Heart left ventricle (tissue), 16 donors: ENCODE results near the gene SLIT1. TPM values are rescaled to one million over a fixed set of nuclear protein-coding genes. Genes with fewer than 3 reads are reported as not detected.

Experiments
- ATAC-seq, 4 donors: fragments of 200-7000 bp; cut with Tn5 transposase; one replicate each; pipeline ENCODE4 v1.9.1; 2020 to 2022; ENCODE audit warnings: moderate library complexity in 4 of 4, mild to moderate bottlenecking in 3 of 4, moderate number of reproducible peaks in 1 of 4
- DNase-seq, 5 donors: peaks; one replicate each; pipeline ENCODE4 v3.0.0-alpha.2; 2020
- H3K27ac ChIP-seq, 12 donors: fragments of 200-600 bp; sonication (generic) in 4 of 12; one replicate each; pipeline versions ENCODE4 v1.5.0 to v1.8.0; 2016 to 2022; ENCODE audit warnings: mild to moderate bottlenecking in 2 of 12
- H3K27me3 ChIP-seq, 9 donors: fragments of 200-600 bp; sonication (generic) in 2 of 9; one replicate each; pipeline versions ENCODE4 v1.5.1 to v1.8.0; 2016 to 2022; ENCODE audit warnings: mild to moderate bottlenecking in 3 of 9
- H3K36me3 ChIP-seq, 9 donors: fragments of 200-600 bp; sonication (generic) in 2 of 9; one replicate each; pipeline versions ENCODE4 v1.5.0 to v1.8.0; 2018 to 2022; ENCODE audit warnings: mild to moderate bottlenecking in 2 of 9
- H3K4me1 ChIP-seq, 12 donors: fragments of 200-600 bp; sonication (generic) in 4 of 12; one replicate each; pipeline versions ENCODE4 v1.5.0 to v1.8.0; 2016 to 2022; ENCODE audit warnings: mild to moderate bottlenecking in 3 of 12
- H3K4me3 ChIP-seq, 12 donors: fragments of 200-600 bp; sonication (generic) in 4 of 12; one replicate each; pipeline versions ENCODE4 v1.5.0 to v1.8.0; 2017 to 2022; ENCODE audit warnings: mild to moderate bottlenecking in 9 of 12, moderate library complexity in 4 of 12
- H3K9me3 ChIP-seq, 12 donors: fragments of 200-600 bp; sonication (generic) in 4 of 12; one replicate each; pipeline versions ENCODE4 v1.5.0 to v1.8.0; 2016 to 2022; ENCODE audit warnings: mild to moderate bottlenecking in 1 of 12
- POLR2A ChIP-seq, 2 donors: fragments of 450-650 bp; IDR thresholded peaks; one replicate each; pipeline ENCODE4 v1.6.1; 2017; ENCODE audit warnings: antibody characterized with exemption in 2 of 2, mild to moderate bottlenecking in 2 of 2, moderate library complexity in 2 of 2
- WGBS, 4 donors: extraction: QIAGEN DNeasy Blood & Tissue Kit in 2 of 4; methylation state at CpG; one replicate each; pipeline versions ENCODE4 v1.1.5 to v1.1.7; 2013 to 2018; 5-methylcytosine and 5-hydroxymethylcytosine counted together
- intact Hi-C, 10 donors: fragments of 100-400 bp; cut with DNase I; formaldehyde crosslinking; loops; one replicate each; pipeline versions ENCODE4 v1.11.1 to v1.14.2; 2022
- polyA plus RNA-seq, 2 donors: library from polyadenylated mRNA; stranded (reverse); fragments of 200-250 nt; gene quantifications; one replicate each; pipeline ENCODE4 v1.2.3, GENCODE V29; 2013
- total RNA-seq, 9 donors: library from RNA; depleted of rRNA in 2 of 9; stranded (reverse); fragments of >200 nt in 2 of 9; fragmentation: NEBNext Ultra II Directional in 3 of 9; extraction: Animal tissue kit (Norgen Biotek cat#: 25700) in 3 of 9; gene quantifications; one replicate each; pipeline versions ENCODE4 v1.1.0 to v1.2.4, GENCODE V29; 2016 to 2023
- TF ChIP-seq, protein P1 (sequence below), 12 donors: fragments of 200-600 bp; sonication (generic) in 4 of 12; IDR thresholded peaks; one replicate each; pipeline versions ENCODE4 v1.5.0 to v1.8.0; 2018 to 2022; ENCODE audit warnings: antibody characterized with exemption in 12 of 12, mild to moderate bottlenecking in 5 of 12
- donor health status: ischemic (EF 13 %, LVEDD 7.1; RV severe dilation, severe dysfunction).
- donor health status: healthy with polysubstance abuse.
- donor health status: DM: no; HTN: yes; CAD: no.
- donor health status: DM: no; HTN: no; CAD: no.
- donor health status: ischemic (EF 25% LVEDD 6.9; RV normal size, moderate dysfunction).
- donor health status: ischemic (EF 25% LVEDD 5.7; RV mildly dilated, moderate dysfunction).
- donor health status: healthy.
- donor health status: DM: yes; HTN: yes; CAD: no.
- donor health status: ischemic (EF 35%, LVEDD 5.7; RV mildly dilated, moderate dysfunction).
- donor health status: nonischemic (EF 11% LVEDD 7.7; RV severe dilation, severe dysfunction).
- donor health status: DM: yes; HTN: yes; CAD: no.
- donor health status: PGD.
- donor health status: ischemic (EF 29% LVEDD 5.4; RV normal size, mild dysfunction).
- donor health status: nonischemic (EF 23%, LVEDD 6.1; RV moderate dilation, normal function).

The SLIT1 gene
- total and polyA plus RNA-seq, 11 donors, result 0.04 to 0.61 (median 0.12) TPM

- no peaks in the 10 kb centered on the region for H3K9me3 ChIP-seq
- H3K36me3 ChIP-seq, result no peaks in the 10 kb centered on the region
- H3K4me1 ChIP-seq, result peaks cover 0 to 36% (median 20%) of the 10 kb centered on the region in 12 donors
- DNase-seq (peak in 4 of 5 donors; percentile 69 to 79 (median 73)), ATAC-seq (peak; percentile 84 to 91 (median 88))
- peak overlapping the region; percentile 61 to 94 (median 86) for H3K27ac ChIP-seq
- H3K27me3 ChIP-seq, result no peaks in the 10 kb centered on the region
- intact Hi-C loops, result loop anchor here in 8 of 10 donors (5.0 to 10.0 kb wide), 8 partner anchors 103 to 646 kb away; partner anchors contain the start of gene LCOR (in 7 of the 8)
- 24 to 44% (median 42%) methylated on average over 21 to 25 of the region's 25 CpGs for WGBS, 4 donors
- H3K4me3 ChIP-seq, result no peak overlapping the region
- no peak for TF ChIP-seq POLR2A (IDR thresholded peaks at IDR 0.05)
- TF ChIP-seq, protein P1, sequence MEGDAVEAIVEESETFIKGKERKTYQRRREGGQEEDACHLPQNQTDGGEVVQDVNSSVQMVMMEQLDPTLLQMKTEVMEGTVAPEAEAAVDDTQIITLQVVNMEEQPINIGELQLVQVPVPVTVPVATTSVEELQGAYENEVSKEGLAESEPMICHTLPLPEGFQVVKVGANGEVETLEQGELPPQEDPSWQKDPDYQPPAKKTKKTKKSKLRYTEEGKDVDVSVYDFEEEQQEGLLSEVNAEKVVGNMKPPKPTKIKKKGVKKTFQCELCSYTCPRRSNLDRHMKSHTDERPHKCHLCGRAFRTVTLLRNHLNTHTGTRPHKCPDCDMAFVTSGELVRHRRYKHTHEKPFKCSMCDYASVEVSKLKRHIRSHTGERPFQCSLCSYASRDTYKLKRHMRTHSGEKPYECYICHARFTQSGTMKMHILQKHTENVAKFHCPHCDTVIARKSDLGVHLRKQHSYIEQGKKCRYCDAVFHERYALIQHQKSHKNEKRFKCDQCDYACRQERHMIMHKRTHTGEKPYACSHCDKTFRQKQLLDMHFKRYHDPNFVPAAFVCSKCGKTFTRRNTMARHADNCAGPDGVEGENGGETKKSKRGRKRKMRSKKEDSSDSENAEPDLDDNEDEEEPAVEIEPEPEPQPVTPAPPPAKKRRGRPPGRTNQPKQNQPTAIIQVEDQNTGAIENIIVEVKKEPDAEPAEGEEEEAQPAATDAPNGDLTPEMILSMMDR (IDR thresholded peaks at IDR 0.05), result no peak
These were observed 165.0 kb downstream of the SLIT1 start for GRCh38 chr10:97020452-97021400.

DNA sequence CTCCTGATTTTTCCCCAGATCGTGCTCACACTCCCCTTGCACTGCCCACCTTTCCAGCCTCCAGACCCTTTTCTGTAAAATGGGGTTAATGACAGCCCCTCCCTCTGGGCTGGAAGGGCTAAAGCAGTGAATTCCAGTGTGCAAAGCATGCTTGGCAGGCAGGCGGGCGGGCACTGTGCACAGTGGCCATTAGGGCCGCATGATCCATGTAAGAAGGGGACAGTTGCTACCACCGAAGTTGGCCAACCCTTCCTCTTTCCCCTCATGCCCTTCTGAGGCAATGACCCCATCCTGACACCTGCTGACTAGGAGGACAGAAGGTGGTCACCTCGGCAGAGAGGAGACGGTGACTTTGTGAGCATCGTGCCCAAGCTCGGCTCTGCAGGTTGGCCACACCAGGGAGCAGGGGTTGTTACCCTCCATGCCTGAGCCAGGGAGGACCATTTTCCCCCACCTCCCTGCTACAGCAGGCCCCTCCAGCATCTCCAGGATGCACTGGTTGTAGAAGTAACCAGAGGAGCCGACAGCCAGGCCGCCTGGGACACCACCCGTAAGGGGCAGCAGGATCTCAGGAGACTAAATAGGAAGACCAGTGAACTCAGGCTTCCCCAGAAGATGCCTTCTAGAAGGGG is 166.4 kb downstream of the SLIT1 start:
- no peak overlapping the region for H3K27ac ChIP-seq
- no peaks in the 10 kb centered on the region for H3K36me3 ChIP-seq
- peaks cover 0 to 30% (median 17%) of the 10 kb centered on the region in 12 donors for H3K4me1 ChIP-seq
- intact Hi-C loops, result no loop called here
- no peak overlapping the region for H3K4me3 ChIP-seq
- ATAC-seq (no peak), DNase-seq (no peak)
- H3K9me3 ChIP-seq, result no peaks in the 10 kb centered on the region
- no peak for TF ChIP-seq POLR2A (IDR thresholded peaks at IDR 0.05)
- TF ChIP-seq, protein P1 (IDR thresholded peaks at IDR 0.05), result no peak
- H3K27me3 ChIP-seq, result no peaks in the 10 kb centered on the region
- WGBS, 4 donors, result 90 to 96% (median 91%) methylated on average over 8 to 12 of the region's 12 CpGs

DNA sequence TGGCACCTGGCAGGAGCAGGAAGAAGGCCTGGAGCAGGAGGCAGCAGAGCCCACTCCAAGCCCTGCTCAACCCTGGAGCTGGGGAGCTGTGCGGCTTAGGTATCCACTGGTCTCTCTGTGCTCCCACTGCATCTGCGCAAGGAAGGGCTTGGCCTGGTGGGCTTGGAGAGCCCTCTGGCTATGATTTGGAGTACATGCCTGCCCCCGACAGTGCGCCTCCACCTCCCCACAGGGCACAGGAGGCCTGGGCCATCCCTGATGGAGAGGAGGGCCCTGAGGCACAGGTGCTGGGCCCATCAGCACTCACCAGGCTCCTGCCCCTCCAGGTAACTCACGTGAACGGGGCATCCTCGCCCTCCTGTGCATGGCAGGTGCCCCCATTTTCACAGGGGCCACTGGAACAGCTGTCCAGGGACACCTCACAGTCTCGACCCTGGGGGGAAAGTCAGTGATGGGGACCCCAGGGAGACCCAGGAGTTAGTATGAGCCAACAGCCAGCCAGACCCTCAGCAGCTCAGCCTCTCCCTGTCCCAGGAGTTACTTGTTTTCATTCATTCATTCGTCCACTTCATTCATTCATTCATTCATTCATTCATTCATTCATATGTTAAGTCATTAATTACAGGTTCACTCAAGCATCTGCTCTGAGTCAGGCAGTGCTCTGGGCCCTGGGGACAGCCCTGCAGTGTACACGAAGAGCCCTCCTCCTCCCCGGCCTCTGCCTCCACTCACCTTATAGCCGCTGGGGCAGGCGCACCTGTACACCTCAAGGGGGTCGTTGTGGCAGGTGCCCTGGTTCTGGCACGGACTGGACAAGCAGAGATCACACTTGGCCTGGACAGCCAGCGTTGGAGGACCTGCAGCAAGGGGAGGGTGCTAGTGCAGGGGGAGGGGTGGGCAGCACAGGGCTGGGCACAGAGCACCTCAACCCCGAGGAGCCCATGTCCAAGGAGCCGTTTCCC is 167.2 kb downstream of the SLIT1 start:
- ATAC-seq (no peak), DNase-seq (no peak)
- intact Hi-C loops, result no loop called here
- H3K36me3 ChIP-seq, result no peaks in the 10 kb centered on the region
- no peaks in the 10 kb centered on the region for H3K9me3 ChIP-seq
- no peak overlapping the region for H3K4me3 ChIP-seq
- H3K27ac ChIP-seq, result no peak overlapping the region
- H3K27me3 ChIP-seq, result no peaks in the 10 kb centered on the region
- peaks cover 0 to 22% (median 12%) of the 10 kb centered on the region in 12 donors for H3K4me1 ChIP-seq
- whole genome bisulfite sequencing, 4 donors, result 86 to 90% (median 88%) methylated on average over 17 to 18 of the region's 18 CpGs
- no peak for TF ChIP-seq POLR2A (IDR thresholded peaks at IDR 0.05)
- TF ChIP-seq, protein P1 (IDR thresholded peaks at IDR 0.05), result no peak
